Prostate gland (tissue), 2 donors: ENCODE data around the gene ARHGAP24.

Source experiments
- POLR2A ChIP-seq: fragments of 450-650 bp; IDR thresholded peaks from one replicate; pipeline ENCODE4 v1.6.1; 2016; ENCODE audit warnings: antibody characterized with exemption, mild to moderate bottlenecking
- TF ChIP-seq, protein P1 (sequence below), 4 experiments: fragments of 200-600 bp in 2 of 4; fragments of 450-650 bp in 2 of 4; sonication (generic) in 2 of 4; IDR thresholded peaks; 1 replicate in 3 of 4; 2 replicates in 1 of 4; pipeline ENCODE4 v1.5.1; 2016 to 2019; ENCODE audit warnings: antibody characterized with exemption in 4 of 4, mild to moderate bottlenecking in 2 of 4, moderate library complexity in 2 of 4

DNA sequence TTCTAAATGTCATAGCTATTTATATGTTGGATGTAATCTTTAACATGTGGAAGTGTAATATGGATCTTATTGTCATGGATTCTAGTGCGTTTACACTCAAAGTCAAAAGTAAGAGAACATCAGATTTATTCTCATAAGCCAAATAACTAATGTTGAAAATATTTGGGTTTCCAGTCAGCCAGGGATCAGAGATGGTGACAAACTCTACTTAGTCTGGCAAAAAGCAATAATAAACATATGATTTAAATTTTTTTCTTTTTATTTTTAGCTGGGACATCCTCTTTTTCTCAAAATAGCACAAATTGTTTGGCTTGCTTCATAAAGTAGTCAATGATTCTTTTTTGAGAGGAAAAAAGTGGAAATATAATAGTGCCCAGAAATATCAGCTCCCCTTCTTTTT lies 392.3 kb downstream of the ARHGAP24 start:
- TF ChIP-seq, protein P1, sequence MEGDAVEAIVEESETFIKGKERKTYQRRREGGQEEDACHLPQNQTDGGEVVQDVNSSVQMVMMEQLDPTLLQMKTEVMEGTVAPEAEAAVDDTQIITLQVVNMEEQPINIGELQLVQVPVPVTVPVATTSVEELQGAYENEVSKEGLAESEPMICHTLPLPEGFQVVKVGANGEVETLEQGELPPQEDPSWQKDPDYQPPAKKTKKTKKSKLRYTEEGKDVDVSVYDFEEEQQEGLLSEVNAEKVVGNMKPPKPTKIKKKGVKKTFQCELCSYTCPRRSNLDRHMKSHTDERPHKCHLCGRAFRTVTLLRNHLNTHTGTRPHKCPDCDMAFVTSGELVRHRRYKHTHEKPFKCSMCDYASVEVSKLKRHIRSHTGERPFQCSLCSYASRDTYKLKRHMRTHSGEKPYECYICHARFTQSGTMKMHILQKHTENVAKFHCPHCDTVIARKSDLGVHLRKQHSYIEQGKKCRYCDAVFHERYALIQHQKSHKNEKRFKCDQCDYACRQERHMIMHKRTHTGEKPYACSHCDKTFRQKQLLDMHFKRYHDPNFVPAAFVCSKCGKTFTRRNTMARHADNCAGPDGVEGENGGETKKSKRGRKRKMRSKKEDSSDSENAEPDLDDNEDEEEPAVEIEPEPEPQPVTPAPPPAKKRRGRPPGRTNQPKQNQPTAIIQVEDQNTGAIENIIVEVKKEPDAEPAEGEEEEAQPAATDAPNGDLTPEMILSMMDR (IDR thresholded peaks at IDR 0.05): no peak
- no peak for TF ChIP-seq POLR2A
